ENCODE results near the gene CFAP52.

- TF ChIP-seq, protein P1, sequence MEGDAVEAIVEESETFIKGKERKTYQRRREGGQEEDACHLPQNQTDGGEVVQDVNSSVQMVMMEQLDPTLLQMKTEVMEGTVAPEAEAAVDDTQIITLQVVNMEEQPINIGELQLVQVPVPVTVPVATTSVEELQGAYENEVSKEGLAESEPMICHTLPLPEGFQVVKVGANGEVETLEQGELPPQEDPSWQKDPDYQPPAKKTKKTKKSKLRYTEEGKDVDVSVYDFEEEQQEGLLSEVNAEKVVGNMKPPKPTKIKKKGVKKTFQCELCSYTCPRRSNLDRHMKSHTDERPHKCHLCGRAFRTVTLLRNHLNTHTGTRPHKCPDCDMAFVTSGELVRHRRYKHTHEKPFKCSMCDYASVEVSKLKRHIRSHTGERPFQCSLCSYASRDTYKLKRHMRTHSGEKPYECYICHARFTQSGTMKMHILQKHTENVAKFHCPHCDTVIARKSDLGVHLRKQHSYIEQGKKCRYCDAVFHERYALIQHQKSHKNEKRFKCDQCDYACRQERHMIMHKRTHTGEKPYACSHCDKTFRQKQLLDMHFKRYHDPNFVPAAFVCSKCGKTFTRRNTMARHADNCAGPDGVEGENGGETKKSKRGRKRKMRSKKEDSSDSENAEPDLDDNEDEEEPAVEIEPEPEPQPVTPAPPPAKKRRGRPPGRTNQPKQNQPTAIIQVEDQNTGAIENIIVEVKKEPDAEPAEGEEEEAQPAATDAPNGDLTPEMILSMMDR (tag by site-specific recombination; IDR thresholded peaks at IDR 0.05), result no peak
- TF ChIP-seq ZBTB7A (tag by site-specific recombination; IDR thresholded peaks at IDR 0.05; ENCODE audit: low read depth) (no peak), ZBTB10 (tag by site-specific recombination; IDR thresholded peaks at IDR 0.05) (no peak), ZNF335 (tag by site-specific recombination; conservative IDR thresholded peaks at IDR 0.05) (no peak), ZSCAN18 (tag by site-specific recombination; IDR thresholded peaks at IDR 0.05) (no peak), ZNF624 (tag by site-specific recombination; IDR thresholded peaks at IDR 0.05) (no peak), ZNF510 (tag by site-specific recombination; IDR thresholded peaks at IDR 0.05; ENCODE audit: insufficient replicate concordance) (no peak), ZNF148 (tag by site-specific recombination; IDR thresholded peaks at IDR 0.05; ENCODE audit: borderline replicate concordance) (no peak), ZNF621 (tag by site-specific recombination; IDR thresholded peaks at IDR 0.05) (no peak), ZNF513 (tag by site-specific recombination; IDR thresholded peaks at IDR 0.05) (no peak), ZBTB26 (tag by site-specific recombination; optimal IDR thresholded peaks at IDR 0.05) (no peak), ZNF155 (tag by site-specific recombination; IDR thresholded peaks at IDR 0.05) (no peak)
- TF ChIP-seq, protein P2, sequence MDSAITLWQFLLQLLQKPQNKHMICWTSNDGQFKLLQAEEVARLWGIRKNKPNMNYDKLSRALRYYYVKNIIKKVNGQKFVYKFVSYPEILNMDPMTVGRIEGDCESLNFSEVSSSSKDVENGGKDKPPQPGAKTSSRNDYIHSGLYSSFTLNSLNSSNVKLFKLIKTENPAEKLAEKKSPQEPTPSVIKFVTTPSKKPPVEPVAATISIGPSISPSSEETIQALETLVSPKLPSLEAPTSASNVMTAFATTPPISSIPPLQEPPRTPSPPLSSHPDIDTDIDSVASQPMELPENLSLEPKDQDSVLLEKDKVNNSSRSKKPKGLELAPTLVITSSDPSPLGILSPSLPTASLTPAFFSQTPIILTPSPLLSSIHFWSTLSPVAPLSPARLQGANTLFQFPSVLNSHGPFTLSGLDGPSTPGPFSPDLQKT (IDR thresholded peaks at IDR 0.05; ENCODE audit: borderline replicate concordance, low read depth, low read length), result no peak
- TF ChIP-seq, protein P3, sequence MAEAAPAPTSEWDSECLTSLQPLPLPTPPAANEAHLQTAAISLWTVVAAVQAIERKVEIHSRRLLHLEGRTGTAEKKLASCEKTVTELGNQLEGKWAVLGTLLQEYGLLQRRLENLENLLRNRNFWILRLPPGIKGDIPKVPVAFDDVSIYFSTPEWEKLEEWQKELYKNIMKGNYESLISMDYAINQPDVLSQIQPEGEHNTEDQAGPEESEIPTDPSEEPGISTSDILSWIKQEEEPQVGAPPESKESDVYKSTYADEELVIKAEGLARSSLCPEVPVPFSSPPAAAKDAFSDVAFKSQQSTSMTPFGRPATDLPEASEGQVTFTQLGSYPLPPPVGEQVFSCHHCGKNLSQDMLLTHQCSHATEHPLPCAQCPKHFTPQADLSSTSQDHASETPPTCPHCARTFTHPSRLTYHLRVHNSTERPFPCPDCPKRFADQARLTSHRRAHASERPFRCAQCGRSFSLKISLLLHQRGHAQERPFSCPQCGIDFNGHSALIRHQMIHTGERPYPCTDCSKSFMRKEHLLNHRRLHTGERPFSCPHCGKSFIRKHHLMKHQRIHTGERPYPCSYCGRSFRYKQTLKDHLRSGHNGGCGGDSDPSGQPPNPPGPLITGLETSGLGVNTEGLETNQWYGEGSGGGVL (tag by site-specific recombination; IDR thresholded peaks at IDR 0.05), result no peak
These were observed 30.0 kb downstream of the CFAP52 start for GRCh38 chr17:9606453-9606852.

All from HEK293 (cell line).